Measurements from ENCODE around the gene DDB1. TPM values are rescaled to one million over a fixed set of nuclear protein-coding genes. Genes with fewer than 3 reads are reported as not detected.

The DDB1 gene
- total and polyA plus RNA-seq, 5 donors: 103 to 132 (median 129) TPM

- DNase-seq (no peak), ATAC-seq (no peak)
- Histone ChIP-seq H3K9me3 (ENCODE audit: control insufficient read depth, low read length) (no peaks in the 10 kb centered on the region), H3K27me3 (ENCODE audit: control insufficient read depth, insufficient read depth) (no peaks in the 10 kb centered on the region), H3K4me1 (ENCODE audit: control insufficient read depth, insufficient read depth, low read length) (peaks cover 4% of the 10 kb centered on the region), H3K27ac (ENCODE audit: low read length) (no peak overlapping the region), H3K4me3 (ENCODE audit: low read length) (no peak overlapping the region)
- WGBS: 68% methylated on average over 6 of the region's 6 CpGs
- intact Hi-C loops (cut with DNase I): no loop called here
These were observed 34.5 kb upstream of the DDB1 start for GRCh38 chr11:61367406-61367805.

- H3K9me3 ChIP-seq (ENCODE audit: control insufficient read depth, low read length): no peaks in the 10 kb centered on the region
- H3K27me3 ChIP-seq (ENCODE audit: control insufficient read depth, insufficient read depth): no peaks in the 10 kb centered on the region
- peaks cover 5% of the 10 kb centered on the region for H3K4me1 ChIP-seq (ENCODE audit: control insufficient read depth, insufficient read depth, low read length)
- H3K4me3 ChIP-seq (ENCODE audit: low read length): no peak overlapping the region
- ATAC-seq: no peak
- intact Hi-C loops (cut with DNase I): no loop called here
- no peak overlapping the region for H3K27ac ChIP-seq (ENCODE audit: low read length)
- WGBS: 92% methylated on average over 5 of the region's 5 CpGs
- no peak for DNase-seq
These were observed 31.2 kb upstream of the DDB1 start for GRCh38 chr11:61364012-61364675.

- Histone ChIP-seq H3K4me1 (ENCODE audit: control insufficient read depth, insufficient read depth, low read length) (peaks cover 4% of the 10 kb centered on the region), H3K27me3 (ENCODE audit: control insufficient read depth, insufficient read depth) (no peaks in the 10 kb centered on the region), H3K27ac (ENCODE audit: low read length) (peak overlapping the region; percentile 91), H3K9me3 (ENCODE audit: control insufficient read depth, low read length) (no peaks in the 10 kb centered on the region), H3K4me3 (ENCODE audit: low read length) (peak overlapping the region; percentile 75)
- DNase-seq (no peak), ATAC-seq (peak in 1 of 2 donors; percentile 11)
- 1% methylated on average over 12 of the region's 12 CpGs for WGBS
- intact Hi-C loops (cut with DNase I): no loop called here
These were observed 29.6 kb upstream of the DDB1 start for GRCh38 chr11:61362542-61362875.

- Histone ChIP-seq H3K27me3 (ENCODE audit: control insufficient read depth, insufficient read depth) (no peaks in the 10 kb centered on the region), H3K4me1 (ENCODE audit: control insufficient read depth, insufficient read depth, low read length) (peaks cover 4% of the 10 kb centered on the region), H3K4me3 (ENCODE audit: low read length) (peak within 1 kb of the TSS; percentile 75), H3K27ac (ENCODE audit: low read length) (peak within 1 kb of the TSS; percentile 100), H3K9me3 (ENCODE audit: control insufficient read depth, low read length) (no peaks in the 10 kb centered on the region)
- peak; percentile 92 to 98 (median 96) for DNase-seq
- intact Hi-C loops (cut with DNase I): no loop called here
- ATAC-seq: peak; percentile 98
- under 1% methylated on average over 63 of the region's 63 CpGs for WGBS
These were observed 29.0 kb upstream of the DDB1 start, which contains the start of the genes CYB561A3 and TMEM138 for GRCh38 chr11:61361741-61362541. Gene CYB561A3, minus strand, starts transcription at chr11:61361882. Its CDS starts 5,169 bp downstream, at chr11:61356713. Gene TMEM138, plus strand, starts transcription at chr11:61362374. Its CDS starts 2,017 bp downstream, at chr11:61364391.

- H3K9me3 ChIP-seq (ENCODE audit: control insufficient read depth, low read length): no peaks in the 10 kb centered on the region
- intact Hi-C loops (cut with DNase I): no loop called here
- peaks cover 4% of the 10 kb centered on the region for H3K4me1 ChIP-seq (ENCODE audit: control insufficient read depth, insufficient read depth, low read length)
- 3% methylated on average over 22 of the region's 22 CpGs for WGBS
- ATAC-seq (no peak), DNase-seq (no peak)
- H3K27ac ChIP-seq (ENCODE audit: low read length): peak overlapping the region; percentile 100
- H3K27me3 ChIP-seq (ENCODE audit: control insufficient read depth, insufficient read depth): no peaks in the 10 kb centered on the region
- H3K4me3 ChIP-seq (ENCODE audit: low read length): peak overlapping the region; percentile 75
These were observed 28.4 kb upstream of the DDB1 start for GRCh38 chr11:61361237-61361740.

- 81% methylated on average over 6 of the region's 6 CpGs for WGBS
- DNase-seq (no peak), ATAC-seq (no peak)
- Histone ChIP-seq H3K27me3 (ENCODE audit: control insufficient read depth, insufficient read depth) (no peaks in the 10 kb centered on the region), H3K27ac (ENCODE audit: low read length) (no peak overlapping the region), H3K9me3 (ENCODE audit: control insufficient read depth, low read length) (no peaks in the 10 kb centered on the region), H3K4me1 (ENCODE audit: control insufficient read depth, insufficient read depth, low read length) (peaks cover 4% of the 10 kb centered on the region), H3K4me3 (ENCODE audit: low read length) (no peak overlapping the region)
- intact Hi-C loops (cut with DNase I): no loop called here
These were observed 26.6 kb upstream of the DDB1 start for GRCh38 chr11:61359516-61359915.

- 96% methylated on average over 11 of the region's 11 CpGs for WGBS
- intact Hi-C loops (cut with DNase I): no loop called here
- ATAC-seq: no peak
These were observed 25.7 kb upstream of the DDB1 start for GRCh38 chr11:61358566-61358965.

GRCh38 chr11:61357894-61358239, 25.0 kb upstream of the DDB1 start:
- H3K9me3 ChIP-seq (ENCODE audit: control insufficient read depth, low read length): no peaks in the 10 kb centered on the region
- no peaks in the 10 kb centered on the region for H3K27me3 ChIP-seq (ENCODE audit: control insufficient read depth, insufficient read depth)
- 96% methylated on average over 6 of the region's 6 CpGs for WGBS
- intact Hi-C loops (cut with DNase I): no loop called here
- no peak overlapping the region for H3K27ac ChIP-seq (ENCODE audit: low read length)
- DNase-seq: no peak
- peaks cover 4% of the 10 kb centered on the region for H3K4me1 ChIP-seq (ENCODE audit: control insufficient read depth, insufficient read depth, low read length)
- ATAC-seq: no peak
- no peak overlapping the region for H3K4me3 ChIP-seq (ENCODE audit: low read length)

More at GRCh38 chr11:61358566-61358965, 25.7 kb upstream of the DDB1 start:
- no peak for DNase-seq
- no peaks in the 10 kb centered on the region for H3K9me3 ChIP-seq (ENCODE audit: control insufficient read depth, low read length)
- no peaks in the 10 kb centered on the region for H3K27me3 ChIP-seq (ENCODE audit: control insufficient read depth, insufficient read depth)
- no peak overlapping the region for H3K27ac ChIP-seq (ENCODE audit: low read length)
- peaks cover 4% of the 10 kb centered on the region for H3K4me1 ChIP-seq (ENCODE audit: control insufficient read depth, insufficient read depth, low read length)
- no peak overlapping the region for H3K4me3 ChIP-seq (ENCODE audit: low read length)

- intact Hi-C loops (cut with DNase I): no loop called here
- no peaks in the 10 kb centered on the region for H3K9me3 ChIP-seq (ENCODE audit: control insufficient read depth, low read length)
- H3K27me3 ChIP-seq (ENCODE audit: control insufficient read depth, insufficient read depth): no peaks in the 10 kb centered on the region
- no peak overlapping the region for H3K27ac ChIP-seq (ENCODE audit: low read length)
- DNase-seq (no peak), ATAC-seq (no peak)
- H3K4me3 ChIP-seq (ENCODE audit: low read length): no peak overlapping the region
- peaks cover 4% of the 10 kb centered on the region for H3K4me1 ChIP-seq (ENCODE audit: control insufficient read depth, insufficient read depth, low read length)
- 92% methylated on average over 9 of the region's 9 CpGs for WGBS
These were observed 24.5 kb upstream of the DDB1 start for GRCh38 chr11:61357233-61357893.

GRCh38 chr11:61356706-61357105, 23.8 kb upstream of the DDB1 start:
- Histone ChIP-seq H3K9me3 (ENCODE audit: control insufficient read depth, low read length) (no peaks in the 10 kb centered on the region), H3K27me3 (ENCODE audit: control insufficient read depth, insufficient read depth) (no peaks in the 10 kb centered on the region), H3K27ac (ENCODE audit: low read length) (no peak overlapping the region), H3K4me3 (ENCODE audit: low read length) (no peak overlapping the region), H3K4me1 (ENCODE audit: control insufficient read depth, insufficient read depth, low read length) (peaks cover 4% of the 10 kb centered on the region)
- intact Hi-C loops (cut with DNase I): no loop called here
- 96% methylated on average over 4 of the region's 4 CpGs for WGBS
- DNase-seq (no peak), ATAC-seq (no peak)

GRCh38 chr11:61354208-61354607, 21.3 kb upstream of the DDB1 start:
- DNase-seq (no peak), ATAC-seq (no peak)
- H3K27me3 ChIP-seq (ENCODE audit: control insufficient read depth, insufficient read depth): no peaks in the 10 kb centered on the region
- no peaks in the 10 kb centered on the region for H3K9me3 ChIP-seq (ENCODE audit: control insufficient read depth, low read length)
- no peak overlapping the region for H3K27ac ChIP-seq (ENCODE audit: low read length)
- intact Hi-C loops (cut with DNase I): no loop called here
- H3K4me3 ChIP-seq (ENCODE audit: low read length): no peak overlapping the region
- WGBS: 88% methylated on average over 2 of the region's 2 CpGs
- no peaks in the 10 kb centered on the region for H3K4me1 ChIP-seq (ENCODE audit: control insufficient read depth, insufficient read depth, low read length)
